Uterus (tissue), 2 donors: ENCODE measurements around the gene ECHDC1.

Experiments used
- POLR2A ChIP-seq, 2 donors: fragments of 450-650 bp; IDR thresholded peaks; one replicate each; pipeline ENCODE4 v1.6.1; 2016; ENCODE audit warnings: antibody characterized with exemption in 2 of 2, mild to moderate bottlenecking in 1 of 2, moderate library complexity in 1 of 2
- TF ChIP-seq, protein P1 (sequence below), 4 experiments: fragments of 200-600 bp in 2 of 4; fragments of 450-650 bp in 2 of 4; sonication (generic) in 2 of 4; IDR thresholded peaks; one replicate each; pipeline ENCODE4 v1.5.1; 2016 to 2019; ENCODE audit warnings: antibody characterized with exemption in 4 of 4, mild to moderate bottlenecking in 2 of 4, moderate library complexity in 1 of 4

DNA sequence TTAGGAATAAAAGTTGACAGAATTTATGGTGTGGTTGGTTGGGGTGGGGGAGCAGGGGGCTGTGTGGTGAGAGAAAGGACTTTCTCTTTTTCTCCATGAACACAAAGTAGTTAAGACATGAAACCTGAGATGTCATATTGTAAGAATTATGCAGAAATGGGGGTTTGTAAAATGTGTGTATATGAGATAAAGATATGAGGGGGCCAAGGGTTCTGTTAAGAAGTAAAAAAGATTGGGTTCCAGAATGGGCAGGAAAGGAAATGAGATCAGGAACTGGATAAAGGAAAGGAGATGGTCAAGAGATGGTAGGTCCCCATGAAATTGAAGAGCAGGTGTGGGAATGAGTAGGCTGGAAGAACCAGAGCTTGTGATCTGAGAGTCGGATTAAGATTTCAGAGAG, 67.1 kb downstream of the ECHDC1 start:
- no peak for TF ChIP-seq POLR2A (IDR thresholded peaks at IDR 0.05)
- TF ChIP-seq, protein P1, sequence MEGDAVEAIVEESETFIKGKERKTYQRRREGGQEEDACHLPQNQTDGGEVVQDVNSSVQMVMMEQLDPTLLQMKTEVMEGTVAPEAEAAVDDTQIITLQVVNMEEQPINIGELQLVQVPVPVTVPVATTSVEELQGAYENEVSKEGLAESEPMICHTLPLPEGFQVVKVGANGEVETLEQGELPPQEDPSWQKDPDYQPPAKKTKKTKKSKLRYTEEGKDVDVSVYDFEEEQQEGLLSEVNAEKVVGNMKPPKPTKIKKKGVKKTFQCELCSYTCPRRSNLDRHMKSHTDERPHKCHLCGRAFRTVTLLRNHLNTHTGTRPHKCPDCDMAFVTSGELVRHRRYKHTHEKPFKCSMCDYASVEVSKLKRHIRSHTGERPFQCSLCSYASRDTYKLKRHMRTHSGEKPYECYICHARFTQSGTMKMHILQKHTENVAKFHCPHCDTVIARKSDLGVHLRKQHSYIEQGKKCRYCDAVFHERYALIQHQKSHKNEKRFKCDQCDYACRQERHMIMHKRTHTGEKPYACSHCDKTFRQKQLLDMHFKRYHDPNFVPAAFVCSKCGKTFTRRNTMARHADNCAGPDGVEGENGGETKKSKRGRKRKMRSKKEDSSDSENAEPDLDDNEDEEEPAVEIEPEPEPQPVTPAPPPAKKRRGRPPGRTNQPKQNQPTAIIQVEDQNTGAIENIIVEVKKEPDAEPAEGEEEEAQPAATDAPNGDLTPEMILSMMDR (IDR thresholded peaks at IDR 0.05) = no peak
